ENCODE measurements around the gene LMLN.
"Not testable (repeated sequence)": the region's sequence is repeated elsewhere in the genome, so short reads cannot be mapped to it uniquely, and the experiment has no call there.

The LMLN gene

DNA sequence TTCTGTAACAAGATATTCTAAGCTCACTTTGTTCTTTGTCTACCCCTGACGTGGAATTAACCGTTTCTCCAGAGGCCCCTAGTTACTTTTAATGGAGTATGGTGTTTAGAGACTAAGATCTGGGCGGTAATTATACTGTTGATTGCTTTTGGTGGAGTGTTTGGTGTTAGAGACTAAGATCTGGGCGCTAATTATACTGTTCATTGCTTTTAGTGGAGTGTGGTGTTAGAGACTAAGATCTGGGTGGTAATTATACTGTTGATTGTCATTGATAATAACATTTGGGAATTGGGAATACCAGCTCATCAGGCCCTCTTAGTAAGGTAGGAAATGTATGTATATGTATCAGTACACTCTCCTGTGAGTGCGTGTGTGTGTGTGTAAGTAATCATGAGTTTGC, 66.6 kb downstream of the LMLN start:
- no peak for DNase-seq (ENCODE audit: low spot score)

DNA sequence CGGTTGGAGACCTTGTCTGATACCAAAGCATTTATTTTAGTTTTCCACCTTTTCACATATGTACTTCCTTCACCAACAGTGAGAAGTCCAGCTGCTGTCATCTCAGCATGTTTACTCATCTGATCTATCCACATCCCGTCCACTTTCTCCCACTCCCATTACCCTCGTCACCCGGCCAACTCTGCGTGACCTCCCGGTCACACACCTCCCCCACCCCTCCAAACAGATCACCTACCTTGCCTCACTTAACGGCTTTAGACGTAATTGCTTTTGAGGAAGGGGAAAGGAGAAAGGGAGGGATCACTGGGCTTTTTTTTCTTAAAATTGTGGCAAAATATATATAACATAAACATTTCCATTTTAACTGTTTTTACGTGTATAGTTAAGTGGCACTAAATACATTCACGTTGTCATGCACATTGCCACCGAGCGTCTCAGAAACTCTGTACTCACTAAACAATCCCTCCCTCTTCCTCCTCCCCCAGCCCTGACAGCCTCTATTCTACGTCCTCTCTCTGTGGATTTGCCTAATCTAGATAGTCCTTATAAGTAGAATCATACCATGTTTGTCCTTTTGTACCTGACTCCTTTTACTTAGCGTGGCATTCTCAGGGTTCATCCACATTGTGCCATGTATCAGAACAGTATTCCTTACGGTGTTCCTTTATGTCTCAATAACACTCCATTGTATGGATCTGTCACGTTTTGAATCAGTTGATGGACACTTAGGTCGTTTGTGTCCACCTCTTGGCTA, 67.2 kb downstream of the LMLN start:
- no peak for DNase-seq (ENCODE audit: low spot score)

DNA sequence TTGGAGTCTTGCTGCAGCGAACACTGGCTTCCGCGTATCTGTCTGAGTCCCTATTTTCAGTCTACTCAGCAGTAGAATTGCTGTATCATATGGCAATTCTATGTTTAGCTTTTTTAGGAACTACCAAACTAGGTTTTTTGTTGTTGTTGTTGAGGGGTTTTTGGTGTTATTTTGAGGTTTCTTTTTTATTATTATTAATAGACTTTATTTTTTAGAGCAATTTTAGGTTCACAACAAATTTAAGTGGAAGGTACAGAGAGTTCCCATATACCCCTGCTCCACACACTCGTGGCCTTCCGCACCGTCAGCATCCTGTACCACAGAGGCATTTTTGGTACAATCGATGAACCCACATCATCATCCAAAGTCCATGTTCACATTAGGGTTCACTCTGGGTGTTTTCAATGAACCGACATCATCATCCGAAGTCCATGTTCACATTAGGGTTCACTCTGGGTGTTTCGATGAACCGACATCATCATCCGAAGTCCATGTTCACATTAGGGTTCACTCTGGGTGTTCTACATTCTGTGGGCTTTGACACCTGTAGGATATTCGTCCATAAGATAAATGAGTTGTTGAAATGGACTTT, 67.9 kb downstream of the LMLN start:
- no peak for DNase-seq (ENCODE audit: low spot score)

DNA sequence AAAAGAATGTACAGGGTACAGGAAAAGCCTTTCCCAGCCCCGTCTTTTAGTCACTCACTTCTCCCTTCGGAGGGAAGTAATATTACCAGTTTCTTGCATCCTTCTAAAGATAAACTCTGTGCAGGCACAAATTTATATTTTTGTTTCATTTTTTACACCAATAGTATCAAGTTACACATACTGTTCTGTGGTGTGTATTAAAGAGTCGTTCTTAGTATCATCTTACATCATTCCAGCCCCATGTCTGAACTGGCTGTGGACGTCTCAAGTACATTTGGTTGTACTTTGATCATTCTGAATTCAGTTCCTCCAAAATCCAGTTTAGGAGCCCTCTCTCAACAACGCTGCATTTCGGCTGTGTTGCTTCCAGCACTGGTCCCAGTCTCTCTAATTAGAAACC, 68.7 kb downstream of the LMLN start:
- DNase-seq (ENCODE audit: low spot score) = no peak

DNA sequence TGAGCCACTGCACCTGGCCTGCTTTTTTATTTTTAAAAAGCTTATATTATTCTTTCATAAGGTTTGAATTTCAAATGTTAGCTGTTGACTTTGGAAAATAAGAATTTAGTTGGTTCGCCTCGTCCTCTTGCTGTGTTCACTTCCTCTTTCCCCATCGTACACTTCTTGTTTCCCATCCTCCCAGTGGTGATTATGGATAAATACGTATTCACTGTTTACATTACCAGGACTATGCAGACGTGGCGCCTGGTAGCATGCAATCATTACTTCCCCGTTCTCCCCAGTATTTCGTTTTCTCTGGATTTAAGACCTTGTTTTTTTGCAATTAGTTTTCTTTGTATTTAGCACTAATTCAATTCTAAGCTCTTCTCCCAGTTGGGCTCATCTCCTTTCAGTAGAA, 70.1 kb downstream of the LMLN start:
- no peak for DNase-seq (ENCODE audit: low spot score)

DNA sequence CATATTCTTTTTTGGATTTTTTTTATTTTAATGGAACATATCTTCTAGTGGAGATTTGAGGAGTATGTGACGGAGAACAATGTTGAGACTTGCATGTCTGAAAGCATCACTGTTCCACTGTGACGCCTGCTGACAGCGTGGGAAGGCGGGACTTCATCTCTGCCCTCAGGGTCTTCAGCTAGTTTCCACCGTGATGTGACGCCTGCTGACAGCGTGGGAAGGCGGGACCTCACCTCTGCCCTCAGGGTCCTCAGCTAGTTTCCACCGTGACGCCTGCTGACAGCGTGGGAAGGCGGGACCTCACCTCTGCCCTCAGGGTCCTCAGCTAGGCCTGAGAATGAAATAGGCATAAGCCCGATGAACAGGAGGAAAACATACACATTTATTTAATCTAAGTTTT, 70.7 kb downstream of the LMLN start:
- no peak for DNase-seq (ENCODE audit: low spot score)

DNA sequence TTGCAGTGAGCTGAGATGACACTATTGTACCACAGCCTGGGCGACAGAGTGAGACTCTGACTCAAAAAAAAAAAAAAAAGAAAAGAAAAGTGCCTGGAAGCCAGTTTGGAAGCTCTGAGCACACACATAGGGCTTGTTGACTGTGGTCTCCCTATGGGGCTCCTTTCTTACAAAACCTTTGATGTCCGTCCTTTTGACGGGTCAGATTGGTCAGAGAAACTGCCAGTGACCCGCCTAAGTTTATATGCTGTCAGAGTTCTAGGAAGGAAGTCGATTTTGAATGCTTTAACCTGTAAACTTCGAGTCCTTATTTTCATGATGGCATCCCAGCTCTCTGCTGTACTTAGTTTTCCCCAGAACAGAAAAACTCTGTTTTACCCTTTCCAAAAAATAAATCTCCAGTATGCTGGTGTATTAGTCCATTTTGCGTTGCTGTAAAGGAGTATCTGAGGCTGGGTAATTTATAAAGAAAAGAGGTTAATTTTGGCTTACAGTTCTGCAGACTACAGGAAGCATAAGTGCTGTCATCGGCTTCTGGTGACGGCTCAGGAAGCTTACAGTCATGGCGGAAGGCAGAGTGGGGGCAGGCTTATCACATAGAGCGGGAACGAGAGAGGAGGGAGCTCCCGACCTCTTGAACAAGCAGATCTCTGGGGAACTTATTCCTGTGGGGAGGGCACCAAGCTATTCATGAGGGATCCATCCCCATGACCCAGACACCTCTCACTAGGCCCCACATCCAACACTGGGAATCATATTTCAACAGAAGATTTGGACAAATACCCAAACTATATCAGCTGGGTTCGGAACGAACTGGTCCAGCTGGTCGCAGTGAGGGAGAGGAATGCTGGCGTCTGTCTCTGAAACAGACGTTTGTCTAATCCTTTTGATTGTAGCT, 72.3 kb downstream of the LMLN start:
- no peak for DNase-seq (ENCODE audit: low spot score)

DNA sequence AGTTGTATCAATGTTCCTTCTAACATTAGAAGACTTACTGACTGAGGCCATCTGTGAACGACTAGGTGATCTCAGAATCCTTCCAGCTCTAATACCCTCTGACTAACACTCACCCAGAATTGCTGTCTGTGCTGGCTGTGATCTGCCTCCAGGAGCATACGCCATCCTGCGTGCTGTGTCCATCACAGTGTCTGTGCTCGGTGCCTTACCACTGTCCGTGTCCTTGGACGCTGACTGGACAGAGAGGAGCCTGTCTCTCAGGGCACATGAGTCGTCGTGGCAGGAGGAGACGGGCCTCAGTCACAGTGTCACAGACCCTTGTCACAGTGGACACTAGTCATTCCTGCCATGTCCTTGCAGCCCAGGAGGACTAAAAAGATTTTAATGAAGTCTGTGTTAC, 83.1 kb downstream of the LMLN start:
- no peak for DNase-seq (ENCODE audit: low spot score)

DNA sequence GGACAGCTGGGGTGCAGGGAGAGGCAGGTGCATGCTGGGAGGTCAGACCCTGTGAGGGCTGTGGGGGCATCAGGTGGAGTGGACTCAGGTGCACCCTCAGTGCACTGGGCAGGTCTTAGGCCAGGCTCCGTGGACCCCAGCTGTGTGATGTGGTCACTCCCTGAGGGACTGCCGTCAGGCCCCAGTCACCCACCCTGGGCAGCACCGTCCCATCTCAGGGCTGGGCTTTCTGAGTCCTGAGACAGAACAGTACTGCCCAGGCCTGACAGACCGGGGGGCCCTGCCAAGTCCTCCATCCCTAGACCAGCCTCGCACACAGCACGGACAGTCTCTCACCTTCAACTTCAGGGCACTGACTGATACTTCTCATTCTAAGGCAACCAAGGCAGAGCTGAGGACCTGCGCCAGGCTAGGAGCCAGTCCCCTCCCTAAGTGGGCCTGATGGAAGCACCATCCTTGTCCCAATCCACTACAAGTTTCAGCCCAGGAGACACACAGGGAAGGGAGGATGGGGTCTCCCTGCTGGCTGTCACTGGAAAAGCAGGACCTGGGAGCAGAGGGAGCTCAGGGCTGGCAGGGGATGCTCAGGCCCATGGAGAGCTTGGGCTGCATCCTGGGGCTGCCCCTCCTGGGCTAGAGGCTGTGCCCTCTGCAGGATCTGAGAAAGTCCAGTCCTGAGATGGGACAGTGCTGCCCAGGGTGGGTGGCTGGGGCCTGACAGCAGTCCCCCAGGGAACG, 86.3 kb downstream of the LMLN start:
- no peak for DNase-seq (ENCODE audit: low spot score)

DNA sequence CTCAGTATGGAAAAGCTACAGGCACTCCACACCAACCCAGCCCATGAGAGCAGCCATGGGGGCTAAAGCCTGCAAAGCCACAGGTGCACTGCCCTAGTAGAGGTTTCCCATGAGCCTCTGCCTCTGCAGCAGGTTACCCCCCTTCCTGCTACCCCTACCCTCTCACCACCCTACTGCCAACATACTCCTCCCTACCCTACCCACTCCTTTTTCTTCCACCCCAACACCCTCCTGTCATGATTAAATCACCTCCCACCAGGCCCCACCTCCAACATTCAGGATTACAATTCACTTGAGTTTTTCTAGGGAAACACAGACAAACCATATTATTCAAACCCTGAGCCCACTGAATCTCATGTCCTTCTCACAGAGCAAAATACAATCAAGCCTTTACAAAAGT, 88.4 kb downstream of the LMLN start:
- no peak for DNase-seq (ENCODE audit: low spot score)

DNA sequence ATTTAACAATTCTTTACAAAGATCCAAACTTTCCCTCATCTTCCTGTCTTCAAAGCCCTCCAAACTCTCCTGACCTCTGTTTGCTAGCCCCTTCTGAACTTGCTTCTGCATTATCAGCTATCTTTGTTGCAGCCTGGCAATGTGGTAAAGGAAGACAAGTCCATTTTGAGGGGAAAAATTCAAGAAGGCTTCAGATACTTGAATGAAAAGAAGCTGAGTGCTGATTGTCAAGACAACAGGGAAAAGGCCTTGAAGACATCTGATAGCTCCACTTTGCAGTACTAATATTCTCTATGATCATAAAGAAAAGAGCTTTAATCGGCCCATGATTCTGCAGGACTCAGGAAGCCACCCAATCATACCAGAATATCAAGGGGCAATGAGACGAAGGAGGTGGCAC, 91.8 kb downstream of the LMLN start:
- DNase-seq (ENCODE audit: low spot score) = no peak

DNA sequence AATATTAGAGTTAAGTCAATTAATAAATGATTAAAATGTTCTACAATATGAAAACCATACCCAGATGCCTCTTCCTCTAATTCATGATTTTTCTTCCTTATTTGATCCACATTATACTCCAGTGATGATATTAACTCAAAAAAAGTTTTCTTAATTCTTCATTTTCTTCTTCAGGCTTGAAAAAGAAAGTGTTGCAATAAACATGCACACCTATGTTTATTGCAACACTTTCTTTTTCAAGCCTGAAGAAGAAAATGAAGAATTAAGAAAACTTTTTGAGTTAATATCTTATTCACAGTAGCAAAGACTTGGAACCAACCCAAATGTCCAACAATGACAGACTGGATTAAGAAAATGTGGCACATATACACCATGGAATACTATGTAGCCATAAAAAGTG, 93.4 kb downstream of the LMLN start:
- DNase-seq (ENCODE audit: low spot score) = not testable (repeated sequence)

DNA sequence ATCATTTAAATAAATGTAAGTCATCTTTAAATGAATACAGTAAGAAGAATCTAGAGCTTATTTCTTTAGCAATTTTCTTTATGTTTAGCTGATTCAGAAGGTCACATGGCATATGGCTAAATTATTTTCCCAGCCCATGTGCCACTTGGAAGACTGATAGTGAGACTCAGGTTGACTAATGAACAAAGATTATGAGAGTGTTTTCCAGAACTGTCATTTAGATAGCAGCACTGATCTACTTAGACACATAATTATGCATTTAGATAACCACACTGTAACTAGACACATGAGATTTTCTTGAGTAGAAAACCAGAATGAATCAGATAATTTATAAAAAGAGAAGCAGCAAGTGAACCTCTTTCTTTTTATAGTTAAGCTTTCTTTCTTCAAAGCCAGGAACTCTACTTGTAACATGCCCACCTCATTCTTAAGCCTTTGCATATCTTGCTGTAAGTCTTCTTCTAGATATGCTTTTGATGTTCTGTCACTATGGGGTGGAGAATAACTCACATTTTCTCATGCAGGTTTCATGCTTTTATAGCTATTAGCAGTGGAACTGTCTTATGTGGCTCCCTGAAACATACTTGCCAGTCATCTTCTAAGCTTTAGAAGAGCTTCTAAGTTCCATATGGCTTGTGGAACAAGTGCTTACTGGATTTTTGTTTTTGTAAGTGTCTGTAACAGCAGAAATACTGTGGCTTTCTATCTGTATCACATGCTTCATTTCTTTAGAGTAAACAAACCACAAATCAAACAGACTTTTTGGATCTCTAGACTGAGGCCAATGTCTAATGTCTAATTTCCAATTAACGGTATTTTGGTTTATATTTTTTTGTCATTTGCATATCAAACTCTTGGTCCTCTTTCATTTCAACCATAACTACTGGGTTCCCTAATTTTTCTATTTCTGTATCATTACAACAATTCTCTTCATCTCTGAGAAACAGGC, 101.4 kb downstream of the LMLN start:
- no peak for DNase-seq (ENCODE audit: low spot score)

DNA sequence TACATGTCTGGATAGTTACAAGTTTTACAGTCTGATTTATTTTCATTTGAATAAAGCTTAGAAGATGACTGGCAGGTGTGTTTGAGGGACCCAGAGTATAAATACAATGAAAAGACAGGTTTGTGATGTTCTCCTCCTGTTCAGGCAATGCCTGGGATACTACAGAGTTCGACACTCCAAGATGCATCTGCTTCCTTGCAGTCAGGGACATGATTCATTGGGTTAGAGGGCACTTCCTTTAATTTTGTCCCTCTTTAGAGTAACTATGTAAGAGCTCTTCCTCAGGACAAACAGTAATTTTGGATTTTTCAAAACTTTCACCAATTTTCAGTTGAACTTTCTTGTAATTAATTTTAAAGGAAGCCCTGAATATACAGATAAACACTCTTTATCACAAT, 102.0 kb downstream of the LMLN start:
- DNase-seq (ENCODE audit: low spot score) = no peak

DNA sequence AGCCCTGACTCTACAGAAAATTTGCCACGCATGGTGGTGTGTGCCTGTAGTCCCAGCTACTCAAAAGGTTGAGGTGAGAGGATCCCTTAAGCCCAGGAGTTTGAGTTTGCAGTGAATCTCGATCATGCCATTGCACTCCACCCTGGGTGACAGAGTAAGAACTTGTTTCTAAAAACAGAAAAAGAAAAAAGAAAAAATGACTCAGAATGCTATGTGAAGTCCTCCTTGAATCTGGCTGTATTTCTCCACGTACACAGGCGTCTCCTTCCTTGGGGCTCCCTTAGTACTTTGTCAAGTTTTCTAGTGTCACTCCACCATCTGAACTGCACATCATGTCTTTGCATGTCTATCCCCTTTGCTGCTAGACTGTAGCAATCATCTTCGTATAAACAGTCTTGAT, 104.4 kb downstream of the LMLN start:
- DNase-seq (ENCODE audit: low spot score) = no peak

DNA sequence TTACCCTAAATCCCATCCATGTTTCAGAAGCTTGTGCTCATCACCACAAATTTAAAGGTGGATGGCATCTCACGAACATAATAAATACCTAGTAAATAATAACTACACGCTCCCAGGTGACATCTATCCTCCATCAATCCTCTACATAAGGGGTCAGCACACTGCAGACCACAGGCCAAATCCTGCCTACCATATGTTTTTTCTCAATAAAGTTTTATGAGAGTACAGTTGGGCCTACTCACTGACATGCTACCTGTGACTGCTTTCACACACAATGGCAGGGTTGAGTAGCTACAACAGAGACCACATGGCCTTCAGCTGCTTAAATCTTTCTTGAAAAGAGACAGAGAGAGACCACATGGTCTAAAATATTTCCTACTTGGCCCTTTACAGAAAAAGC, 105.9 kb downstream of the LMLN start:
- DNase-seq (ENCODE audit: low spot score) = no peak

DNA sequence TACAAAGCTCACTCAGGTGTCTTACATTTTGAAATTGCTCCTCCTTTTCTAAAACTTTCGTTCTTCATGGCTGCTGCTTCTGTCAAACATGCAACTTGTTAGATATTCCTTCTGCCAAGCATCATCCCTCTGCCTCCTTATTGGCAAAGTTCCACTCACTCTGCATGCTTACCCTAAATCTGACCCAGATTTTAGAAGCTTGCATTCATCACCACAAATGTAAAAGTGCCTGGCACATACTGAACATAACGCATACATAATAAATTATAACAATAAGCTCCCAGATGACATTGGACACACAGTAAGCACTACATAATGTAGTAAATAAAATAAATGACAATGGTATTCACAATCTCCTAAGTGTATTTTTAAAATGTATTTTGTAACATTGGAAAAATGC, 107.4 kb downstream of the LMLN start:
- DNase-seq (ENCODE audit: low spot score) = no peak

DNA sequence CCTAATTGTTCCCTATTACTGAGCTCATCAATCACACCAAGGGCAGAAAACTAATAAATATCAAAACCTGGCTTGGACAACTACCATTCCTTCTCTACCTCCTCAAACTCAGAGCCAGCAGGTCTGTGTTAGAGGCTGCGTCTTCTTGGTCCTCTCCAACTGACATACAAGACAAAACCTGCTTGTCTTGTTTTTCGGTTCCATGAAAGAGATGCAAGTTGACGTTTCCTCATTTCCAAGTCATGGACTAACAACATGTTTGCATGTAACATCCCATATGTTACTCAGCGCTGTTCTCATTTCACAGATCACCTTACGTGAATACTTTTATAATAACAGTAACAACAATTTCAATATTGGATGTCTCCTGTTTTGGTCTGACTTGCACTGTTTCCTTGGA, 110.9 kb downstream of the LMLN start:
- DNase-seq (ENCODE audit: low spot score) = no peak

DNA sequence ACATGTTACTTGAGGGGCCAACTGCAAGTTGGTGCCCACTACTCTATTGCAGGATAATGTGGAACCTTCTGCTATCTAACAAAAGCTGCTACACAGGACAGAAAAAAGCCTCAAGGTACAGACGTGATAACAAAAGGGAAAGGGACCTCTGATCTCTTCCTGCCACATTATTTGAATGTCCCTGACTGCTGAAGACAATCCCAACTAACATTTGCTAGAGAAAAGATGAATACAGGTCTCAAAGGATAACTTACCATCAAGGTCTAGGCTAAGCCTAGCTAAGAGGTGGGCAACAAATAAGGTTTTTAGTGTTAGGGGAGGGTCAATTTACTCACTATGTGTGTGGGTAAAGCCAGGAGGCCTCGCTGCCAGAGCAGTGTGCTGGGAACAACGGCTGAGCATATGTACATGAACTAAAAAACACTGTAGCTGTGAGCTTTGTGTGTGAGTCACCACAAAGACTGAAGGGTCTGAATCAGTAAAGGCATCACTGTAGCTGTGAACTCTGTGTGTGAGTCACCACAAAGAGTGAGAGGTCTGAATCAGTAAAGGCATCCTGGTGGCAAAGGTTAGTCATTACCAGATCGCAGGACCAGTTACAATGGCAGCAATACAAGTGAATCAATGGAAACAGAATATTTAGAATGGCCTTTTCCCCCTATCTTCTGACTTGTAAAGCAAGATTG, 111.7 kb downstream of the LMLN start:
- DNase-seq (ENCODE audit: low spot score) = peak; percentile 12

DNA sequence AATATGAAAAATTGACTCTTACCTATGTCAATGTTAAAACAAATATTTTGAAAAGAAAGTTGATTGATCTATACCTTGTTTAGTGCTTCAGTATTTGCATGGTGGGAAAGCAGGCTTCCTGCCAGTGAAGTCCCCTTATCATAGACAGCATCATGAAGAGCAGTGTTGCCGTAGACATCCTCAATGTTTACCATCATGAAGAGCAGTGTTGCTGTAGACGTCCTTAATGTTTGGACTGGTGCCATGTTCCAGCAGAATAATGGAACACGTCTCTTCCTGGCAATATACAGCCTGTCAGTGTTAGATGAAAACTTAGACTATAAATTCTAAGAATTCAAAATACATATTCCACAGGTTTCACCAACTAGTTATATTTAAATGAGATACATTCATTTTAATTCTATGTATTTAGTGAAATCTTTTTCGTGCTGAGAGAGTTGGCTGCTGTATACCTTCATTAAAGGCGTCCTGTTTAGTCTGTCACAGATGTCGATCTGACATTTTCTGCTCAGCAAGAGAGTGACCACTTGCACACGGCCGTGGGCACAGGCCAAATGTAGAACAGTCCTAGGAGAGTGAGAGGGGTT, 116.8 kb downstream of the LMLN start:
- no peak for DNase-seq (ENCODE audit: low spot score)

All from AG08396 (cell line).